B cell (primary cell): ENCODE data around the gene STX5.

Experiments used
- CTCF ChIP-seq: fragments of 200-600 bp; IDR thresholded peaks from one replicate; pipeline ENCODE4 v1.8.0; 2022; ENCODE audit warnings: antibody characterized with exemption, mild to moderate bottlenecking
- EZH2 ChIP-seq: IDR thresholded peaks from 2 replicates; pipeline ENCODE4 v1.6.1; 2012; ENCODE audit warnings: borderline replicate concordance, low read depth, mild to moderate bottlenecking, moderate library complexity, low read length; ENCODE audit not compliant: insufficient read depth, poor library complexity, severe bottlenecking

DNA sequence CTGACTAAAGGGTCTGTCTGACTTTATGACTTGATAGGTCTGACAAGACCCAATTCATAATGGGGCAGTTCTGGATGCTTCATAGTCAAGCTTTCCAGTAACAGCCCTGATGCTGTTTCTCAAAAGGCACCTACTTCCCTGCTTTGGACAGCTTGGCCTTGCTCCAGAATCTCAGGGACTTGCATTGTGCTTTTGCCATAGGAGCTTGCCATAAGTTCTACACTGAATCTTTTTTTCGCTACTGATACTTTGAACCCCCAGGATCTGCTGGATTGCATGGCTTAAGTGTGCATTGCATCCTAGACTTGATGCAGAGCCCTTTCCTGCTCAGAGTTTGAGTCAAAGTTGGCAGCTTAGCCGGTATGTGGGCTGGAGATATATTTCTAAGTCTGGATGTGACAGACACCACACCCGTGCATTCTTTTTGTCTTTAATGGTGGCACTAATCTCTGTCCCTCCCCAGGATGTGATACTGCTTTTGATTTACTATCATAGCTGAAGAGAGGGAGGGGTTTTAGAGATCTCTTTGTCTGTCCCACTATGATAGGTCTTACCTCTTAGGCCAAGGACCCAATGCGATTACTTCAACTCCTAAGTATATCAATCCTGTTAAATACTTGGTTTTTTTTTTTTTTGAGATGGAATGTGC, 32.0 kb upstream of the STX5 start:
- TF ChIP-seq CTCF (no peak), EZH2 (no peak)
